A549 (cell line): Measurements from ENCODE around the gene ZNF219. TPM values are rescaled to one million over a fixed set of nuclear protein-coding genes. Genes with fewer than 3 reads are reported as not detected.

Experiments
- ATAC-seq, 2 experiments: fragments of 200-7000 bp in 1 of 2; fragments of >200 bp in 1 of 2; cut with Nextera tagmentation in 1 of 2; cut with Tn5 transposase in 1 of 2; 3 replicates each; pipeline versions ENCODE4 v1.8.0 to v1.9.1; 2018 to 2020; ENCODE audit warnings: mild to moderate bottlenecking in 1 of 2, moderate library complexity in 1 of 2
- CTCF ChIA-PET: fragments of 300-600 bp; sonication (Branson Sonifier 250); formaldehyde crosslinking; extraction: SDS; loops from one replicate; lab custom pipeline; 2021; ENCODE audit warnings: antibody characterized with exemption, inconsistent platforms; lab: Yijun Ruan, JAX
- POLR2A ChIA-PET: fragments of 350-600 bp; formaldehyde crosslinking; extraction: SDS; loops from one replicate; lab custom pipeline; 2021; ENCODE audit warnings: antibody characterized with exemption, inconsistent platforms; lab: Yijun Ruan, JAX
- DNase-seq, 2 experiments: peaks; one replicate each; pipeline versions ENCODE4 v3.0.0 to v3.0.0-alpha.2; 2011 to 2016; ENCODE audit warnings: low read depth in 1 of 2, low spot score in 1 of 2
- FAIRE-seq: peaks from 2 replicates; lab custom pipeline; 2011; peaks lifted over from hg19 to GRCh38; lab: Jason Lieb, UNC
- H3K27ac ChIP-seq, 2 experiments: fragments of >200 bp; sonication (Bioruptor Twin); formaldehyde crosslinking; 3 replicates each; pipeline ENCODE4 v1.5.1; 2016 to 2017
- H3K4me1 ChIP-seq: fragments of >200 bp; sonication (Bioruptor Twin); formaldehyde crosslinking; 3 replicates; pipeline ENCODE4 v1.6.1; 2016
- H3K4me2 ChIP-seq: fragments of >200 bp; sonication (Bioruptor Twin); formaldehyde crosslinking; 3 replicates; pipeline ENCODE4 v1.6.1; 2016
- H3K4me3 ChIP-seq: fragments of >200 bp; sonication (Bioruptor Twin); formaldehyde crosslinking; 3 replicates; pipeline ENCODE4 v1.5.1; 2016
- H3K9me3 ChIP-seq: fragments of >200 bp; sonication (Bioruptor Twin); formaldehyde crosslinking; 3 replicates; pipeline ENCODE4 v1.6.1; 2016
- BHLHE40 ChIP-seq: IDR thresholded peaks from 2 replicates; pipeline ENCODE4 v1.6.1; 2012; ENCODE audit warnings: low read depth, low read length, inconsistent platforms
- CHD4 ChIP-seq: fragments of 200-600 bp; sonication (generic); IDR thresholded peaks from 2 replicates; pipeline ENCODE4 v1.6.1; 2016; ENCODE audit warnings: antibody characterized with exemption, mild to moderate bottlenecking, borderline replicate concordance
- EP300 ChIP-seq, 2 experiments: fragments of >200 bp; sonication (Bioruptor Twin); formaldehyde crosslinking; IDR thresholded peaks; 2 replicates in 1 of 2; 3 replicates in 1 of 2; pipeline ENCODE4 v1.6.1; 2016 to 2017
- FOSL2 ChIP-seq, 2 experiments: fragments of 450-650 bp in 1 of 2; fragments of >200 bp in 1 of 2; sonication (Bioruptor Twin) in 1 of 2; formaldehyde crosslinking; IDR thresholded peaks; 2 replicates each; pipeline versions ENCODE4 v1.5.0 to v1.6.1; 2016 to 2020; ENCODE audit warnings: mild to moderate bottlenecking in 1 of 2, moderate library complexity in 1 of 2
- FOXS1 ChIP-seq: fragments of 250-450 bp; sonication (Bioruptor Pico); IDR thresholded peaks from 2 replicates; pipeline ENCODE4 v1.5.0; 2020; ENCODE audit warnings: mild to moderate bottlenecking, moderate library complexity
- HDAC2 ChIP-seq: fragments of 200-600 bp; sonication (generic); IDR thresholded peaks from 2 replicates; pipeline ENCODE4 v1.6.1; 2016
- HOXA7 ChIP-seq: fragments of 250-450 bp; sonication (Bioruptor Pico); IDR thresholded peaks from 2 replicates; pipeline ENCODE4 v1.5.0; 2020; ENCODE audit warnings: mild to moderate bottlenecking, moderate library complexity
- HOXB13 ChIP-seq: fragments of 250-450 bp; sonication (Bioruptor Pico); IDR thresholded peaks from 2 replicates; pipeline ENCODE4 v1.5.0; 2020; ENCODE audit warnings: low read depth, mild to moderate bottlenecking, moderate library complexity
- HOXB5 ChIP-seq: fragments of 250-450 bp; sonication (Bioruptor Pico); IDR thresholded peaks from 2 replicates; pipeline ENCODE4 v1.5.0; 2020; ENCODE audit warnings: mild to moderate bottlenecking, moderate library complexity
- KDM1A ChIP-seq: fragments of 200-600 bp; sonication (generic); IDR thresholded peaks from 2 replicates; pipeline ENCODE4 v1.6.1; 2016; ENCODE audit warnings: low read depth, mild to moderate bottlenecking
- NPAS2 ChIP-seq: fragments of 250-450 bp; sonication (Bioruptor Pico); IDR thresholded peaks from 2 replicates; pipeline ENCODE4 v1.8.0; 2022; ENCODE audit warnings: mild to moderate bottlenecking, moderate library complexity, borderline replicate concordance
- PBX3 ChIP-seq: IDR thresholded peaks from 2 replicates; pipeline ENCODE4 v1.6.1; 2012
- RCOR1 ChIP-seq: fragments of 150-350 bp; IDR thresholded peaks from 2 replicates; pipeline ENCODE4 v1.6.1; 2014; ENCODE audit warnings: antibody characterized with exemption, low read length, low read depth
- REST ChIP-seq: fragments of 200-600 bp; sonication (generic); IDR thresholded peaks from 2 replicates; pipeline ENCODE4 v1.6.1; 2016; ENCODE audit warnings: antibody characterized with exemption, mild to moderate bottlenecking, moderate library complexity
- RNF2 ChIP-seq: fragments of 200-600 bp; sonication (generic); IDR thresholded peaks from 2 replicates; pipeline ENCODE4 v1.6.1; 2016; ENCODE audit warnings: low read depth, mild to moderate bottlenecking, antibody characterized with exemption, moderate library complexity, borderline replicate concordance
- ZFP36 ChIP-seq: fragments of 450-650 bp; IDR thresholded peaks from 2 replicates; pipeline ENCODE4 v1.6.1; 2014; ENCODE audit warnings: borderline replicate concordance; ENCODE audit not compliant: partially characterized antibody
- WGBS: methylation state at CpG from one replicate; pipeline ENCODE4 v1.1.6; 2017; ENCODE audit errors: missing lambda C conversion rate; 5-methylcytosine and 5-hydroxymethylcytosine counted together
- polyA plus RNA-seq, 4 experiments: library from polyadenylated mRNA; depleted of rRNA in 3 of 4; stranded (reverse); fragments of >200 nt; fragmentation: RNase III in 1 of 4; extraction: RNeasy Plus Mini Kit Qiagen cat#74134 plus additional on column Dnase treatment in 1 of 4; gene quantifications; 2 replicates in 3 of 4; 3 replicates in 1 of 4; pipeline ENCODE4 v1.2.3, GENCODE V29; 2011 to 2017
- TF ChIP-seq, protein P1 (sequence below): IDR thresholded peaks from 2 replicates; pipeline ENCODE4 v1.6.1; 2012; ENCODE audit warnings: low read depth, borderline replicate concordance
- TF ChIP-seq, protein P2 (sequence below): fragments of 150-350 bp; IDR thresholded peaks from 2 replicates; pipeline ENCODE4 v1.6.1; 2014; ENCODE audit warnings: low read depth, mild to moderate bottlenecking, low read length

Gene ZNF219
- polyA plus RNA-seq, 2 of the 4 experiments (the other 2 are of a cell fraction), result 17.3 to 31.0 TPM

DNA sequence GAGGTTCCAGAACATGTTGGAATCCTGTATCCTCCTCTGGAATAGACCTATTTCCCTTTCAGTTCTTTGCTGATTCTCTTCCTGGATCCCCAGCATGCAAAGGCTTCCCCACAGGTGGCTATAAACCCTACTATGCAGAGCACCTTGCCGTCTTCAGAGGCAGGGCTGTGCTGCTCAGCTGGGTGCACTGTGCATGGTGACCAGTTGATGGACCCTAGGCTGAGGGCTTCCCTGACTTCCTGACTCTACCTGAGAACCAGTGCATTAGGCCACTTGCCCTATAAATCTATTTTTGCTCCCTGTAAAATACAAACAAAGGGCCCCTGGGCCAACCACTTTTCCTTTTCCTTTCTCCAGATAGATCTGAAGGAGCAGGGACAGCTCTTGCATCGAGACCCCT, 14.1 kb downstream of the ZNF219 start:
- TF ChIP-seq RNF2 (no peak), HOXB13 (CRISPR knock-in tag) (no peak), HOXB5 (CRISPR knock-in tag) (no peak), FOSL2 (IDR thresholded peaks at IDR 0.05) (no peak), FOSL2 (CRISPR knock-in tag; IDR thresholded peaks at IDR 0.05) (no peak)
- ATAC-seq (no peak), FAIRE-seq (no peak), DNase-seq (no peak)
- WGBS, result 78% methylated on average over 2 of the region's 2 CpGs
- Histone ChIP-seq H3K4me3 (no peak overlapping the region), H3K27ac (no peak overlapping the region), H3K9me3 (no peaks in the 10 kb centered on the region), H3K4me2 (no peak overlapping the region), H3K4me1 (peaks cover 17% of the 10 kb centered on the region; the same call in 1 of the 3 replicates)
- POLR2A ChIA-PET, result no interaction called here
- CTCF ChIA-PET, result interaction anchor here (1.2 to 15.5 kb wide), 8 partner anchors 8 to 72 kb away, joined by 3 to 369 read pairs (median 22); partner anchors contain the start of genes ARHGEF40, TMEM253 and ZNF219

GRCh38 chr14:21083565-21084325, 14.7 kb downstream of the ZNF219 start:
- Histone ChIP-seq H3K4me2 (no peak overlapping the region), H3K4me1 (peaks cover 10% of the 10 kb centered on the region; the same call in 1 of the 3 replicates), H3K9me3 (no peaks in the 10 kb centered on the region), H3K27ac (no peak overlapping the region), H3K4me3 (no peak overlapping the region)
- 83% methylated on average over 7 of the region's 11 CpGs for WGBS
- no peak for FAIRE-seq
- DNase-seq, result no peak
- ATAC-seq, result no peak
- CTCF ChIA-PET, result interaction anchor here (1.1 to 15.5 kb wide), 10 partner anchors 8 to 72 kb away, joined by 3 to 369 read pairs (median 11); partner anchors contain the start of genes ARHGEF40, TMEM253 and ZNF219
- TF ChIP-seq, protein P1, sequence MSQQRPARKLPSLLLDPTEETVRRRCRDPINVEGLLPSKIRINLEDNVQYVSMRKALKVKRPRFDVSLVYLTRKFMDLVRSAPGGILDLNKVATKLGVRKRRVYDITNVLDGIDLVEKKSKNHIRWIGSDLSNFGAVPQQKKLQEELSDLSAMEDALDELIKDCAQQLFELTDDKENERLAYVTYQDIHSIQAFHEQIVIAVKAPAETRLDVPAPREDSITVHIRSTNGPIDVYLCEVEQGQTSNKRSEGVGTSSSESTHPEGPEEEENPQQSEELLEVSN, result no peak
- TF ChIP-seq, protein P2, sequence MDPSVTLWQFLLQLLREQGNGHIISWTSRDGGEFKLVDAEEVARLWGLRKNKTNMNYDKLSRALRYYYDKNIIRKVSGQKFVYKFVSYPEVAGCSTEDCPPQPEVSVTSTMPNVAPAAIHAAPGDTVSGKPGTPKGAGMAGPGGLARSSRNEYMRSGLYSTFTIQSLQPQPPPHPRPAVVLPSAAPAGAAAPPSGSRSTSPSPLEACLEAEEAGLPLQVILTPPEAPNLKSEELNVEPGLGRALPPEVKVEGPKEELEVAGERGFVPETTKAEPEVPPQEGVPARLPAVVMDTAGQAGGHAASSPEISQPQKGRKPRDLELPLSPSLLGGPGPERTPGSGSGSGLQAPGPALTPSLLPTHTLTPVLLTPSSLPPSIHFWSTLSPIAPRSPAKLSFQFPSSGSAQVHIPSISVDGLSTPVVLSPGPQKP, result no peak
- TF ChIP-seq ZFP36 (no peak), RNF2 (no peak)
- POLR2A ChIA-PET, result interaction anchor here (0.6 kb wide), 1 partner anchor 268 kb away, joined by 3 read pairs; no protein-coding TSS in a partner anchor

DNA sequence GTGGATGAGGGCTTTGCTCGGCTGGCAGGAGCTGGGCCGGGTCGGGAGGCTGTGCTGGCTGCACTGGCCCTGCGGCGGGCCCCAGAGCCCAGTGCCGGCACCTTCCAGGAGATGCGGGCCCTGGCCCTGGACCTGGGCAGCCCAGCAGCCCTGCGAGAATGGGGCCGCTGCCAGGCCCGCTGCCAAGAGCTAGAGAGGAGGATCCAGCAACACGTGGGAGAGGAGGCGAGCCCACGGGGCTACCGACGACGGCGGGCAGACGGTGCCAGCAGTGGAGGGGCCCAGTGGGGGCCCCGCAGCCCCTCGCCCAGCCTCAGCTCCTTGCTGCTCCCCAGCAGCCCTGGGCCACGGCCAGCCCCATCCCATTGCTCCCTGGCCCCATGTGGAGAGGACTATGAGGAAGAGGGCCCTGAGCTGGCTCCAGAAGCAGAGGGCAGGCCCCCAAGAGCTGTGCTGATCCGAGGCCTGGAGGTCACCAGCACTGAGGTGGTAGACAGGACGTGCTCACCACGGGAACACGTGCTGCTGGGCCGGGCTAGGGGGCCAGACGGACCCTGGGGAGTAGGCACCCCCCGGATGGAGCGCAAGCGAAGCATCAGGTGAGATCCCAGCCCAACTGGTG, 16.8 kb downstream of the ZNF219 start:
- POLR2A ChIA-PET, result no interaction called here
- FAIRE-seq, result no peak

More for the DNA sequence above, 16.8 kb downstream of the ZNF219 start:
- no peak overlapping the region for H3K4me3 ChIP-seq
- DNase-seq, result no peak
- peaks cover 6% of the 10 kb centered on the region; the same call in 1 of the 3 replicates for H3K4me1 ChIP-seq
- TF ChIP-seq, protein P1, result no peak
- TF ChIP-seq BHLHE40 (no peak), KDM1A (no peak), CHD4 (no peak), EP300 (IDR thresholded peaks at IDR 0.05) (no peak), RNF2 (no peak), NPAS2 (CRISPR knock-in tag) (no peak), REST (no peak), RCOR1 (no peak), PBX3 (no peak), HDAC2 (no peak), FOXS1 (CRISPR knock-in tag) (no peak), HOXA7 (CRISPR knock-in tag) (no peak)
- WGBS, result 83% methylated on average over 10 of the region's 30 CpGs
- H3K9me3 ChIP-seq, result no peaks in the 10 kb centered on the region
- no peak; a peak in 1 of 6 replicates for ATAC-seq
- CTCF ChIA-PET, result interaction anchor here (0.8 to 15.5 kb wide), 6 partner anchors 10 to 67 kb away, joined by 4 to 369 read pairs (median 34); partner anchors contain the start of genes ARHGEF40, TMEM253 and ZNF219
- no peak overlapping the region for H3K4me2 ChIP-seq
- H3K27ac ChIP-seq, result no peak overlapping the region
